ENCODE measurements around the gene INTS3. TPM values are rescaled to one million over a fixed set of nuclear protein-coding genes. Genes with fewer than 3 reads are reported as not detected.

Gene INTS3
- total and polyA plus RNA-seq, 9 of the 15 experiments (the other 6 are each of a cell fraction or from before 2014, with no cell fraction given) = 6.3 to 24.1 (median 14.3) TPM

GRCh38 chr1:153697191-153698019, 30.4 kb upstream of the INTS3 start (continued):
- TF ChIP-seq, protein P1, sequence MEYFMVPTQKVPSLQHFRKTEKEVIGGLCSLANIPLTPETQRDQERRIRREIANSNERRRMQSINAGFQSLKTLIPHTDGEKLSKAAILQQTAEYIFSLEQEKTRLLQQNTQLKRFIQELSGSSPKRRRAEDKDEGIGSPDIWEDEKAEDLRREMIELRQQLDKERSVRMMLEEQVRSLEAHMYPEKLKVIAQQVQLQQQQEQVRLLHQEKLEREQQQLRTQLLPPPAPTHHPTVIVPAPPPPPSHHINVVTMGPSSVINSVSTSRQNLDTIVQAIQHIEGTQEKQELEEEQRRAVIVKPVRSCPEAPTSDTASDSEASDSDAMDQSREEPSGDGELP (CRISPR knock-in tag; IDR thresholded peaks at IDR 0.05; ENCODE audit: borderline replicate concordance) = peak; percentile 93
- no peak for TF ChIP-seq IRF2 (CRISPR knock-in tag; IDR thresholded peaks at IDR 0.05)
- TF ChIP-seq ZNF75A (CRISPR knock-in tag; IDR thresholded peaks at IDR 0.05) = no peak
- TF ChIP-seq ZNF274 (IDR thresholded peaks at IDR 0.05; ENCODE audit: borderline replicate concordance, low read depth, low read length) = no peak
- TF ChIP-seq, protein P2, sequence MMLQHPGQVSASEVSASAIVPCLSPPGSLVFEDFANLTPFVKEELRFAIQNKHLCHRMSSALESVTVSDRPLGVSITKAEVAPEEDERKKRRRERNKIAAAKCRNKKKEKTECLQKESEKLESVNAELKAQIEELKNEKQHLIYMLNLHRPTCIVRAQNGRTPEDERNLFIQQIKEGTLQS (IDR thresholded peaks at IDR 0.05) = peak; percentile 77
- TF ChIP-seq, protein P2 (CRISPR knock-in tag; conservative IDR thresholded peaks at IDR 0.05) = no peak
- TF ChIP-seq NCOA2 (IDR thresholded peaks at IDR 0.05; ENCODE audit: partially characterized antibody in 2 of 2) = no peak
- no peak for TF ChIP-seq ILF3 (IDR thresholded peaks at IDR 0.05; ENCODE audit: borderline replicate concordance)
- no peak for TF ChIP-seq TFAM (CRISPR knock-in tag; conservative IDR thresholded peaks at IDR 0.05)
- TF ChIP-seq CBX3 (IDR thresholded peaks at IDR 0.05; ENCODE audit: borderline replicate concordance in 1 of 2, low read length in 2 of 2) = no peak; a peak in 1 of 3 replicates
- TF ChIP-seq SRSF1 (IDR thresholded peaks at IDR 0.05; ENCODE audit: low read depth, low read length) = no peak
- no peak for TF ChIP-seq MCM3 (IDR thresholded peaks at IDR 0.05)
- TF ChIP-seq ZNF639 (CRISPR knock-in tag; conservative IDR thresholded peaks at IDR 0.05 in 1 of 2, IDR thresholded peaks at IDR 0.05 in 1 of 2) = no peak; a peak in 1 of 4 replicates
- no peak for TF ChIP-seq ESRRB (CRISPR knock-in tag; IDR thresholded peaks at IDR 0.05; ENCODE audit: borderline replicate concordance)
- peak; percentile 91 for TF ChIP-seq ZNF589 (CRISPR knock-in tag; IDR thresholded peaks at IDR 0.05; ENCODE audit: low read depth)
- TF ChIP-seq RBM15 (IDR thresholded peaks at IDR 0.05; ENCODE audit: insufficient read depth, low read length) = no peak
- TF ChIP-seq PML (IDR thresholded peaks at IDR 0.05; ENCODE audit: low read length) = no peak
- no peak for TF ChIP-seq NCOA4 (IDR thresholded peaks at IDR 0.05; ENCODE audit: partially characterized antibody)
- TF ChIP-seq ZNF583 (CRISPR knock-in tag; IDR thresholded peaks at IDR 0.05) = no peak; the same call in 1 of the 2 replicates
- TF ChIP-seq ZNF23 (CRISPR knock-in tag; IDR thresholded peaks at IDR 0.05) = no peak
- TF ChIP-seq, protein P3, sequence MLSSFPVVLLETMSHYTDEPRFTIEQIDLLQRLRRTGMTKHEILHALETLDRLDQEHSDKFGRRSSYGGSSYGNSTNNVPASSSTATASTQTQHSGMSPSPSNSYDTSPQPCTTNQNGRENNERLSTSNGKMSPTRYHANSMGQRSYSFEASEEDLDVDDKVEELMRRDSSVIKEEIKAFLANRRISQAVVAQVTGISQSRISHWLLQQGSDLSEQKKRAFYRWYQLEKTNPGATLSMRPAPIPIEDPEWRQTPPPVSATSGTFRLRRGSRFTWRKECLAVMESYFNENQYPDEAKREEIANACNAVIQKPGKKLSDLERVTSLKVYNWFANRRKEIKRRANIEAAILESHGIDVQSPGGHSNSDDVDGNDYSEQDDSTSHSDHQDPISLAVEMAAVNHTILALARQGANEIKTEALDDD (IDR thresholded peaks at IDR 0.05) = no peak
- TF ChIP-seq ZNF780A (CRISPR knock-in tag; IDR thresholded peaks at IDR 0.05) = no peak
- peak in 1 of 2 experiments; percentile 67; a peak in 1 of 4 replicates for TF ChIP-seq TBL1XR1 (IDR thresholded peaks at IDR 0.05; ENCODE audit: low read length in 2 of 2)
- no peak for TF ChIP-seq SRF (CRISPR knock-in tag; IDR thresholded peaks at IDR 0.05)

Measured in K562 (cell line).